PC-3 (cell line): ENCODE data around the gene KLF13. TPM values are rescaled to one million over a fixed set of nuclear protein-coding genes. Genes with fewer than 3 reads are reported as not detected.

ENCODE experiments used
- ATAC-seq: fragments of 200-7000 bp; cut with Tn5 transposase; 2 replicates; pipeline ENCODE4 v1.9.1; 2020; ENCODE audit warnings: mild to moderate bottlenecking, moderate library complexity
- BruUV-seq: library from RNA; stranded (reverse); fragments of 400-500 nt; replicated peaks from 2 replicates; lab custom pipeline; 2021; lab: Mats Ljungman, UMichigan
- CTCF ChIA-PET: fragments of 300-600 bp; sonication (Branson Sonifier 250); formaldehyde crosslinking; loops from one replicate; lab custom pipeline; 2022; ENCODE audit warnings: antibody characterized with exemption; lab: Charles Lee
- POLR2A ChIA-PET: fragments of 300-600 bp; sonication (Branson Sonifier 250); formaldehyde crosslinking; loops from one replicate; lab custom pipeline; 2022; ENCODE audit warnings: antibody characterized with exemption; ENCODE audit not compliant: unreplicated experiment; lab: Charles Lee
- DNase-seq: peaks from one replicate; pipeline ENCODE4 v3.0.0-alpha.2; 2015
- H2AFZ ChIP-seq: fragments of 300-600 bp; sonication (generic); 2 replicates; pipeline ENCODE4 v1.6.0; 2016; ENCODE audit warnings: antibody characterized with exemption, low read length
- H3F3A ChIP-seq: fragments of 300-600 bp; sonication (generic); one replicate; pipeline ENCODE4 v1.6.0; 2017; ENCODE audit warnings: antibody characterized with exemption, low read length, control low read depth, mild to moderate bottlenecking; ENCODE audit not compliant: unreplicated experiment
- H3K27ac ChIP-seq: fragments of 300-600 bp; sonication (generic); 2 replicates; pipeline ENCODE4 v1.5.1; 2016; ENCODE audit warnings: mild to moderate bottlenecking, low read length
- H3K27me3 ChIP-seq: fragments of 300-600 bp; sonication (generic); 2 replicates; pipeline ENCODE4 v1.6.1; 2016; ENCODE audit warnings: low read length, mixed read lengths
- H3K36me3 ChIP-seq: fragments of 300-600 bp; sonication (generic); 2 replicates; pipeline ENCODE4 v1.6.1; 2016; ENCODE audit warnings: low read depth, mixed run types, low read length, mixed read lengths
- H3K4me1 ChIP-seq: fragments of 300-600 bp; sonication (generic); 2 replicates; pipeline ENCODE4 v1.5.1; 2016; ENCODE audit warnings: low read length; ENCODE audit not compliant: insufficient read depth
- H3K4me2 ChIP-seq: fragments of 300-600 bp; sonication (generic); 2 replicates; pipeline ENCODE4 v1.6.0; 2016; ENCODE audit warnings: low read length
- H3K4me3 ChIP-seq: fragments of 300-600 bp; sonication (generic); 2 replicates; pipeline ENCODE4 v1.5.1; 2016; ENCODE audit warnings: mild to moderate bottlenecking, low read length, mixed read lengths
- H3K79me2 ChIP-seq: fragments of 300-600 bp; sonication (generic); 2 replicates; pipeline ENCODE4 v1.6.1; 2017; ENCODE audit warnings: low read length, mixed read lengths
- H3K9ac ChIP-seq: fragments of 300-600 bp; sonication (generic); 2 replicates; pipeline ENCODE4 v1.6.0; 2016; ENCODE audit warnings: mild to moderate bottlenecking, low read length
- H3K9me2 ChIP-seq: fragments of 300-600 bp; sonication (generic); replicated peaks from 2 replicates; pipeline ENCODE4 v1.6.1; 2016; ENCODE audit warnings: mixed run types, low read length, mixed read lengths
- H3K9me3 ChIP-seq: fragments of 300-600 bp; sonication (generic); 2 replicates; pipeline ENCODE4 v1.6.1; 2016; ENCODE audit warnings: low read length, mixed read lengths
- H4K20me1 ChIP-seq: fragments of 300-600 bp; sonication (generic); 2 replicates; pipeline ENCODE4 v1.6.1; 2016; ENCODE audit warnings: low read length, mixed read lengths
- CTCF ChIP-seq: fragments of 300-600 bp; sonication (generic); conservative IDR thresholded peaks from 2 replicates; pipeline ENCODE4 v1.5.1; 2017; ENCODE audit warnings: antibody characterized with exemption, low read depth, mild to moderate bottlenecking, low read length
- EZH2 ChIP-seq: fragments of 300-600 bp; sonication (generic); IDR thresholded peaks from one replicate; pipeline ENCODE4 v1.6.1; 2017; ENCODE audit warnings: antibody characterized with exemption, mild to moderate bottlenecking, low read length; ENCODE audit not compliant: unreplicated experiment
- EZH2phosphoT487 ChIP-seq: fragments of 300-600 bp; sonication (generic); IDR thresholded peaks from 2 replicates; pipeline ENCODE4 v1.6.1; 2018; ENCODE audit warnings: mild to moderate bottlenecking, antibody characterized with exemption, low read length, borderline replicate concordance
- intact Hi-C: fragments of 100-400 bp; cut with micrococcal nuclease; formaldehyde crosslinking; loops from 2 replicates; pipeline ENCODE4 v1.9.0; 2023
- total RNA-seq: library from RNA; depleted of rRNA; stranded (reverse); fragments of >200 nt; gene quantifications from 2 replicates; pipeline ENCODE4 v1.2.3, GENCODE V29; 2014

The KLF13 gene
- total RNA-seq, 1 experiment from 2014 or later, result 11.4 TPM

- TF ChIP-seq CTCF, result no peak
- TF ChIP-seq EZH2, result no peak
- TF ChIP-seq EZH2phosphoT487, result no peak
- TSS peak; percentile 44 for BruUV-seq
- intact Hi-C loops, result loop anchor here (1.0 to 10.0 kb wide), 5 partner anchors 74 to 701 kb away; partner anchors contain the start of genes ARHGAP11B and OTUD7A
- ChIA-PET CTCF (no interaction called here), POLR2A (no interaction called here)
- Histone ChIP-seq H3K4me3 (peak overlapping the region; percentile 78), H3K79me2 (peaks cover 22% of the 10 kb centered on the region; the same call in 1 of the 2 replicates), H3K4me2 (peak overlapping the region; percentile 90), H3K27me3 (no peaks in the 10 kb centered on the region), H3K36me3 (no peaks in the 10 kb centered on the region), H2AFZ (peak overlapping the region; percentile 76), H3F3A (no peaks in the 10 kb centered on the region), H3K9ac (peak overlapping the region; percentile 50), H4K20me1 (no peaks in the 10 kb centered on the region), H3K9me3 (no peaks in the 10 kb centered on the region), H3K27ac (no peak overlapping the region), H3K4me1 (peaks cover 10% of the 10 kb centered on the region; the same call in 1 of the 2 replicates), H3K9me2 (no peaks in the 10 kb centered on the region)
- ATAC-seq, result no peak
- peak; percentile 25 for DNase-seq
Observed at GRCh38 chr15:31328428-31328968, 1.9 kb downstream of the KLF13 start.

DNA sequence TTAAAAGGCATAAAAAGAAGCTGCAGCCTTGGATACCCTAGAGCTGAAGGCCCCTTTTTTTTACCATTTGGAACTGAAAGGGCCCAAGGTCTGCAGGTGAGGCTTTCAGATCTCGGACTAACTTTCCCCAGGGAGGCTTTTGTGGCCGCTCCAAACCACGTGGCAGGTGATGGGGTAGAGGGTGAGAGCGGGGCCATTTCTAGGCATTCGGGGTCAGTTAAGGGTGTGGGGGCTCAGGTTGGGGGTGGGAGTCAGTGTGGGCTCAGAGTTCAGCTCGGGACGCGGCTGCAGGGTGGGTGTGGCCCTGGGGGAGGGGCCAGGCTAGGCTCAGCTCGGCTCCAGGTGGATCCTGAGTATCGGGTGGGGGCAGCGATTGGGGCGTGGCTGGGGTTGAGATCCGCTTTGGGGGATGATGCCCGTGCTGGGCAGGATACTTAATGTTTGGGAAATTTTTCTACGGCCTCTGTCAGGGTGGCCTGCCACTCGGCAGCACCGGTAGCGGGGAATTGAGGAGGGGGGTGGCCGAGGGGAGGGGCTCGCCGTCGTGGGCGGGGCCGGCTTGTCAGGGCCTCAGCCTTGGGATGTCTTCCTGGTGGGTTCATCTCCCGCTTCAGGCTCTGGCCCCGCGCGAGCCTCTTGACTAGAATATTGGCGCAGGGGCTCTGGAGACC lies 2.5 kb downstream of the KLF13 start:
- no peaks in the 10 kb centered on the region for H4K20me1 ChIP-seq
- H3K79me2 ChIP-seq, result peaks cover 28% of the 10 kb centered on the region; the same call in 1 of the 2 replicates
- intact Hi-C loops, result loop anchor here (1.0 to 10.0 kb wide), 5 partner anchors 74 to 702 kb away; partner anchors contain the start of genes ARHGAP11B and OTUD7A
- DNase-seq (peak; percentile 16), ATAC-seq (no peak)
- BruUV-seq, result no TSS peak
- no peak overlapping the region for H3K27ac ChIP-seq
- no peaks in the 10 kb centered on the region for H3K27me3 ChIP-seq
- ChIA-PET POLR2A (no interaction called here), CTCF (no interaction called here)
- H3K4me2 ChIP-seq, result peak overlapping the region; percentile 90
- H3K4me1 ChIP-seq, result peaks cover 10% of the 10 kb centered on the region; the same call in 1 of the 2 replicates
- H3K4me3 ChIP-seq, result peak overlapping the region; percentile 78
- no peaks in the 10 kb centered on the region for H3K36me3 ChIP-seq
- H3F3A ChIP-seq, result no peaks in the 10 kb centered on the region
- H2AFZ ChIP-seq, result peak overlapping the region; percentile 76
- no peak for TF ChIP-seq EZH2
- no peak for TF ChIP-seq EZH2phosphoT487
- TF ChIP-seq CTCF, result no peak
- no peaks in the 10 kb centered on the region for H3K9me3 ChIP-seq
- peak overlapping the region; percentile 50; the same call in 1 of the 2 replicates for H3K9ac ChIP-seq
- H3K9me2 ChIP-seq, result no peaks in the 10 kb centered on the region

DNA sequence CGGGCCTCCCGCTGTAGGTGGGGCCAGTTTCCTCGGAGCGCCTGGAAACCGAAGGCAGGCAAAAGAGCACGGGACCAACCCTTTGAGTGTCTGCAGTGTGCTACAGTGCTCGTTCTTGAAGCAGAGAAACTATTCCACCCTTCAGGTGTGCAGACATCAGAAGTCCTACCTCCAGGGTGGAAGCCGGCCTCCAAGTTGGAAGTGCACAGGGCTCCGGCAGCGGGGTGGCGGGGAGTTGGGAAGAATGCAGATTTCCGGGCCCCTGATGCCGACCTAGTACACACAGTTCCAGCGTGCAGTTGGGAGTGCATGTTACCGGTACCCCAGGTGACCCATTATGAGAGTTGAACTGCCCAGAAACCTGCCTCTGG lies 3.0 kb downstream of the KLF13 start:
- Histone ChIP-seq H3F3A (no peaks in the 10 kb centered on the region), H3K9me2 (no peaks in the 10 kb centered on the region), H3K79me2 (peaks cover 29% of the 10 kb centered on the region; the same call in 1 of the 2 replicates), H4K20me1 (no peaks in the 10 kb centered on the region), H3K9me3 (no peaks in the 10 kb centered on the region), H3K4me1 (peaks cover 10% of the 10 kb centered on the region; the same call in 1 of the 2 replicates), H3K9ac (no peak overlapping the region), H3K27me3 (no peaks in the 10 kb centered on the region), H3K4me2 (peak overlapping the region; percentile 90), H3K27ac (no peak overlapping the region), H3K4me3 (peak overlapping the region; percentile 78), H2AFZ (peak overlapping the region; percentile 76; the same call in 1 of the 2 replicates), H3K36me3 (no peaks in the 10 kb centered on the region)
- no TSS peak for BruUV-seq
- DNase-seq, result no peak
- POLR2A ChIA-PET, result no interaction called here
- CTCF ChIA-PET, result no interaction called here
- intact Hi-C loops, result loop anchor here (5.0 to 10.0 kb wide), 3 partner anchors 75 to 702 kb away; partner anchors contain the start of genes ARHGAP11B and OTUD7A
- no peak for ATAC-seq
- TF ChIP-seq EZH2phosphoT487 (no peak), EZH2 (no peak), CTCF (no peak)
